ENCODE data around the gene LAMA5.

Gene LAMA5

GRCh38 chr20:62394248-62395245 is 27.4 kb upstream of the LAMA5 start:
- Histone ChIP-seq H3K36me3 (ENCODE audit: control insufficient read depth, insufficient read depth, low read length) (peaks cover 2% of the 10 kb centered on the region), H3K4me3 (ENCODE audit: insufficient read depth, low read depth, low read length) (no peak overlapping the region)
- 95 to 96% methylated on average over 44 of the region's 44 CpGs for WGBS, 2 experiments

GRCh38 chr20:62393830-62394229 is 26.7 kb upstream of the LAMA5 start:
- 93 to 94% methylated on average over 24 of the region's 24 CpGs for WGBS, 2 experiments
- Histone ChIP-seq H3K4me1 (ENCODE audit: control insufficient read depth, insufficient read depth, low read length) (no peaks in the 10 kb centered on the region), H3K9me3 (ENCODE audit: control insufficient read depth, low read length) (no peaks in the 10 kb centered on the region), H3K4me3 (ENCODE audit: insufficient read depth, low read depth, low read length) (no peak overlapping the region), H3K27ac (ENCODE audit: insufficient read depth, low read depth, low read length, poor library complexity, severe bottlenecking) (no peak overlapping the region), H3K27me3 (ENCODE audit: control insufficient read depth, insufficient read depth, low read length, poor library complexity, severe bottlenecking) (no peaks in the 10 kb centered on the region), H3K36me3 (ENCODE audit: control insufficient read depth, insufficient read depth, low read length) (peaks cover 4% of the 10 kb centered on the region)

More at GRCh38 chr20:62394248-62395245, 27.4 kb upstream of the LAMA5 start:
- Histone ChIP-seq H3K4me1 (ENCODE audit: control insufficient read depth, insufficient read depth, low read length) (no peaks in the 10 kb centered on the region), H3K27ac (ENCODE audit: insufficient read depth, low read depth, low read length, poor library complexity, severe bottlenecking) (no peak overlapping the region), H3K9me3 (ENCODE audit: control insufficient read depth, low read length) (no peaks in the 10 kb centered on the region), H3K27me3 (ENCODE audit: control insufficient read depth, insufficient read depth, low read length, poor library complexity, severe bottlenecking) (no peaks in the 10 kb centered on the region)

DNA sequence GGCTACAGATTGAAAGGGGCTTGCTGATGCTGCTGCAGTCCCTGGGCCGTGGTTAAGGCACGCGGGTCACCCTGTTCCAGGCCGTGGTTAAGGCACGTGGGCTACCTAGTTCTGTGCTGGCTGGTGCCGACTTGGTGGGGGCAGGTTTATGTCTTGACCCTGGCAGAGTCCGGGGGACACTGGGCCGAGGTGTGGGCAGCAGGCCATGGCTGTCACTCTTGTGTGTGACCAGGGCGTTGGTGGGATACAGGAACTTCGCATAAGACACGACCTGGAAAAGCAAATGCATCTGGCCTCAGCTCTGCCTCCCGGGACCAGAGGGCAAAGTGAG is 26.2 kb upstream of the LAMA5 start:
- WGBS, 2 experiments, result 93 to 94% methylated on average over 12 of the region's 12 CpGs
- H3K27me3 ChIP-seq (ENCODE audit: control insufficient read depth, insufficient read depth, low read length, poor library complexity, severe bottlenecking), result no peaks in the 10 kb centered on the region

GRCh38 chr20:62392621-62393334 is 25.7 kb upstream of the LAMA5 start:
- Histone ChIP-seq H3K27me3 (ENCODE audit: control insufficient read depth, insufficient read depth, low read length, poor library complexity, severe bottlenecking) (no peaks in the 10 kb centered on the region), H3K9me3 (ENCODE audit: control insufficient read depth, low read length) (no peaks in the 10 kb centered on the region), H3K4me3 (ENCODE audit: insufficient read depth, low read depth, low read length) (no peak overlapping the region), H3K36me3 (ENCODE audit: control insufficient read depth, insufficient read depth, low read length) (peaks cover 10% of the 10 kb centered on the region), H3K4me1 (ENCODE audit: control insufficient read depth, insufficient read depth, low read length) (peaks cover 10% of the 10 kb centered on the region), H3K27ac (ENCODE audit: insufficient read depth, low read depth, low read length, poor library complexity, severe bottlenecking) (no peak overlapping the region)
- 94% methylated on average over 21 of the region's 21 CpGs for WGBS, 2 experiments

More for the DNA sequence above, 26.2 kb upstream of the LAMA5 start:
- H3K27ac ChIP-seq (ENCODE audit: insufficient read depth, low read depth, low read length, poor library complexity, severe bottlenecking), result no peak overlapping the region
- H3K36me3 ChIP-seq (ENCODE audit: control insufficient read depth, insufficient read depth, low read length), result peaks cover 9% of the 10 kb centered on the region
- no peak overlapping the region for H3K4me3 ChIP-seq (ENCODE audit: insufficient read depth, low read depth, low read length)
- H3K9me3 ChIP-seq (ENCODE audit: control insufficient read depth, low read length), result no peaks in the 10 kb centered on the region
- peaks cover 5% of the 10 kb centered on the region for H3K4me1 ChIP-seq (ENCODE audit: control insufficient read depth, insufficient read depth, low read length)

DNA sequence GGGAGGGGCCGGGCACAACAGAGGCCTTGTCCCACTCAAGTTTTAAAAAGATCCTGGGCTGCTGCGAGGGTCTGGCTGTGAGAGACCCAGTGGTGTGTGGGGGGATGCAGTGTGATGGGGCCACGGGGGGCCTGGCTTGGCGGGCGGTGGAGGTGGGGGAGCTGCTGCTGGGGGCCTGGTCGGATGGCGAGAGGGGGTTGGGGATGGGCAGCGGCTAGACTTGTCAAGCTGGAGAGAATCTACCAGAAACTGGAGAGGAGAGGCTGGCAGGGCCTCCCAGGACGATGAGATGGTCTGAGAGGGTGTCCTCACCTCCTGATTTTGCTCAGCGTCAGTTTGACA is 24.9 kb upstream of the LAMA5 start:
- no peak overlapping the region for H3K27ac ChIP-seq (ENCODE audit: insufficient read depth, low read depth, low read length, poor library complexity, severe bottlenecking)
- H3K4me3 ChIP-seq (ENCODE audit: insufficient read depth, low read depth, low read length), result no peak overlapping the region
- H3K4me1 ChIP-seq (ENCODE audit: control insufficient read depth, insufficient read depth, low read length), result peaks cover 10% of the 10 kb centered on the region
- WGBS, 2 experiments, result 93 to 95% methylated on average over 10 of the region's 10 CpGs
- no peaks in the 10 kb centered on the region for H3K27me3 ChIP-seq (ENCODE audit: control insufficient read depth, insufficient read depth, low read length, poor library complexity, severe bottlenecking)
- H3K36me3 ChIP-seq (ENCODE audit: control insufficient read depth, insufficient read depth, low read length), result peaks cover 10% of the 10 kb centered on the region
- H3K9me3 ChIP-seq (ENCODE audit: control insufficient read depth, low read length), result no peaks in the 10 kb centered on the region

GRCh38 chr20:62391165-62392076 is 24.3 kb upstream of the LAMA5 start:
- H3K27ac ChIP-seq (ENCODE audit: insufficient read depth, low read depth, low read length, poor library complexity, severe bottlenecking), result no peak overlapping the region
- H3K4me3 ChIP-seq (ENCODE audit: insufficient read depth, low read depth, low read length), result no peak overlapping the region
- H3K27me3 ChIP-seq (ENCODE audit: control insufficient read depth, insufficient read depth, low read length, poor library complexity, severe bottlenecking), result no peaks in the 10 kb centered on the region
- H3K36me3 ChIP-seq (ENCODE audit: control insufficient read depth, insufficient read depth, low read length), result peaks cover 10% of the 10 kb centered on the region
- 94 to 95% methylated on average over 44 of the region's 44 CpGs for WGBS, 2 experiments
- peaks cover 10% of the 10 kb centered on the region for H3K4me1 ChIP-seq (ENCODE audit: control insufficient read depth, insufficient read depth, low read length)
- no peaks in the 10 kb centered on the region for H3K9me3 ChIP-seq (ENCODE audit: control insufficient read depth, low read length)

DNA sequence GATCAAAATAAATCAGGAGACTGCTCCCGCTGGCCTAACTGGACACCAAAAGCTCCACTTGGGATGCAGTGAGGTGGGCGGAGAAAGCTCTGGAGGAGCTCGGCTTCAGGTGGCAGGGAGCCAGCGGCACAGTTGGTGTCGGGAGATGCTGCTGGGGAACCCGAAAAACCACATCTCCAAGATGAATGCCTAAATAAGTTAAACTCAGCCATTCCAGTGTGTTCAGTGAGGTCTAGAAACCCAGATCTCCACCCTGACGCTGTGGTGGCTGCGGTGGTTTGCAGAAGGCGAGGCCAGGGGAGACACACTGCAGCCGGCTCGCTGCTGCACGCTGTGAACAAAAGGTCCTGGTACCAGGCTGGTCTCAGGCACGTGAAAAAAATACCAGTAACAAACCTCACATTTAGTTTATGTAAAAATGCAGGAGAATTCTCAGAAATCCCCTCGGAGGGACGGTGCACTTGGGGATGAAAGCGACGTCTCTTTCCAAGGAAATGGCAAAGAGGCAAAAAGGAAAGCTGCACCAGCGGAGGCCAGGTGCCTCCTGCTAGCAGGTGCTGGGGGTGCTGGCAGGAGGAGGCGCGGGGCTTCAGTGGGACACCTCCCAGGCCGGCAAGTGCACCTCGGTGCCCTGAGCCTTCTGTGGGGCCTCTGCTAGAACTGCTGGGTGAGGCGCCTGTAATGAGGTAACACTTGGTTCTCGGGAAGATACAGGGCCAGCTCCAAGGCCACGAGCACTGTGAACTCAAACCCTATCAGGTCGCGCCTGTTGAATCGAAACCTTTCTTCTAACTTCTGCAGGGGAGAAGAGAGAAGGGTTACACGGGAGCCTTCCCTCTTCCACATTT is 23.4 kb upstream of the LAMA5 start:
- Histone ChIP-seq H3K9me3 (ENCODE audit: control insufficient read depth, low read length) (no peaks in the 10 kb centered on the region), H3K4me3 (ENCODE audit: insufficient read depth, low read depth, low read length) (no peak overlapping the region), H3K27me3 (ENCODE audit: control insufficient read depth, insufficient read depth, low read length, poor library complexity, severe bottlenecking) (no peaks in the 10 kb centered on the region), H3K4me1 (ENCODE audit: control insufficient read depth, insufficient read depth, low read length) (peaks cover 10% of the 10 kb centered on the region), H3K27ac (ENCODE audit: insufficient read depth, low read depth, low read length, poor library complexity, severe bottlenecking) (no peak overlapping the region), H3K36me3 (ENCODE audit: control insufficient read depth, insufficient read depth, low read length) (peaks cover 10% of the 10 kb centered on the region)
- 92 to 93% methylated on average over 29 of the region's 29 CpGs for WGBS, 2 experiments

DNA sequence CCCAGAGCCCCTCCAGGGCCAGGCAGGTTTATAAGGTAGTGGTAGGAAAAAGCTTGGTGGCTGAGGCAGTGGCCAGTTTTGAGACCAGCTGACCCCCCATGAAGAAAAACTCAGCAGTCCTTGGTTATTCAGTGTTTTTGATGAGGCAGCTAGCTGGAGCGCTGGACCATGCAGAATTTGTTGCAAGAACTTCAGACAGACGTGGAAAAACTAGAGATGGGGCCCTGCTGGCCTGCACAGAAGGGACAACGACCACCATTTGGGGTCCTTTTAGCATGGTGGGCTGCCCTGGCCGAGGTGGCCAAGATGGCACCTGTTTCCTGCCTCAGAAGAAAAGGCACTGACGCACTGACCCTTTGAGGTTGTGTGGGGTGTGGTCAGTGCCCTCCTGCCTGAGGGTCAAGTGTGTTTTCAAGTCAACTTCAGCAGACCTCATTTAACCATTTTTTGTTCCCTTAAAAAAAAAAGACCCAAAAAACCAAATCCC is 22.5 kb upstream of the LAMA5 start:
- Histone ChIP-seq H3K9me3 (ENCODE audit: control insufficient read depth, low read length) (no peaks in the 10 kb centered on the region), H3K27me3 (ENCODE audit: control insufficient read depth, insufficient read depth, low read length, poor library complexity, severe bottlenecking) (no peaks in the 10 kb centered on the region), H3K36me3 (ENCODE audit: control insufficient read depth, insufficient read depth, low read length) (peaks cover 10% of the 10 kb centered on the region), H3K4me1 (ENCODE audit: control insufficient read depth, insufficient read depth, low read length) (peaks cover 16% of the 10 kb centered on the region), H3K4me3 (ENCODE audit: insufficient read depth, low read depth, low read length) (no peak overlapping the region), H3K27ac (ENCODE audit: insufficient read depth, low read depth, low read length, poor library complexity, severe bottlenecking) (no peak overlapping the region)
- 95% methylated on average over 5 of the region's 5 CpGs for WGBS, 2 experiments

Data from ectodermal cell (in vitro differentiated cells).